Adipocyte (in vitro differentiated cells): ENCODE results near the gene MEGF6.

Source experiments
- DNase-seq: peaks from one replicate; pipeline ENCODE4 v3.0.0-alpha.2; 2015; ENCODE audit warnings: low read depth
- H3K27me3 ChIP-seq: replicated peaks from 2 replicates; pipeline ENCODE4 v1.7.0; 2013; ENCODE audit warnings: mild to moderate bottlenecking, low read length, moderate library complexity; ENCODE audit not compliant: control insufficient read depth, insufficient read depth
- H3K36me3 ChIP-seq: 2 replicates; pipeline ENCODE4 v1.7.0; 2013; ENCODE audit warnings: low read length, mild to moderate bottlenecking, moderate library complexity; ENCODE audit not compliant: control insufficient read depth, insufficient read depth, severe bottlenecking
- H3K4me1 ChIP-seq: 2 replicates; pipeline ENCODE4 v1.7.0; 2013; ENCODE audit warnings: mild to moderate bottlenecking, low read length, moderate library complexity; ENCODE audit not compliant: control insufficient read depth, insufficient read depth
- H3K4me3 ChIP-seq: 2 replicates; pipeline ENCODE4 v1.7.0; 2013; ENCODE audit warnings: mild to moderate bottlenecking, low read length, moderate library complexity
- H3K9ac ChIP-seq: 2 replicates; pipeline ENCODE4 v1.7.0; 2013; ENCODE audit warnings: mild to moderate bottlenecking, low read length, moderate library complexity
- H3K9me3 ChIP-seq: 2 replicates; pipeline ENCODE4 v1.7.0; 2013; ENCODE audit warnings: mild to moderate bottlenecking, low read length, moderate library complexity; ENCODE audit not compliant: control insufficient read depth

Gene MEGF6

DNA sequence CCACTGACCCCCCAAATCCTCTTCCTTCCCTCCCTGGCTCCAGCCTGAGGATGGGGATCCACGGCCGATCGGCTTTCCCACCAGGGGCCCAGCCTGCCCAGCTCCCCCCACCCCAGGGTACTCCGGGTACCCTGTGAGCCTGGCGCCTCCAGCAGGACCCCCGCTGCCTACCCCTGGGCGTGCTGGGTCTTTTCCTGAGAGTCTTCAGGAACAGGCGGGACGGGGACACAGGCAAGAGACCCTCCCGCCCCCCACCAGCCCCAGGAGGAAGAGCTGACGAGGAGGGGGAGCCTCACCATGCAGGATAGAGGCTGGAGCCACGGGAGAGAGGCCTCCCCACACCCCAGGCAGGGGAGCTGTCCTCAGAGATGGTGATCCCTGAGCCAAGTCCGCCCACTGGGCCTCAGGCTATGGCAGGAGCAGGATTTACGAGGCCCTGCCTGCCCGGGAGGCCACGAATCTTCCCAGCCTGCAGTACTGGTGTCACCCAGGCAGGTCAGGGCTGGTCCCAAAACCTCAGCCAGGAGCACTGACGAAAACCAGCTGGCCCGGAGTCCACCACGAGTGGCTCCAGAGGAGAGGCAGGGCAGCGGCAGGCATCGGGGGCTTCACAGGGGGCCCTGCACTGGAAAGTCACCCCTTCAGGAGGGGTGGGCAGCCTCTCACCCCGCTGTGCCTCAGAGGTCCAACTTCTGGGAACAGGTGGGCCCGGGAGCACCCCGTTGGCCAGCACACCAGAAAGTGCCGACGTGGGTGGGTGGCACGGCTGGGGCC lies 58.0 kb downstream of the MEGF6 start:
- Histone ChIP-seq H3K4me3 (no peak overlapping the region), H3K4me1 (peaks cover 10% of the 10 kb centered on the region), H3K9ac (no peak overlapping the region), H3K36me3 (no peaks in the 10 kb centered on the region), H3K9me3 (peaks cover 3% of the 10 kb centered on the region), H3K27me3 (peaks cover 19% of the 10 kb centered on the region)
- DNase-seq: peak; percentile 27

DNA sequence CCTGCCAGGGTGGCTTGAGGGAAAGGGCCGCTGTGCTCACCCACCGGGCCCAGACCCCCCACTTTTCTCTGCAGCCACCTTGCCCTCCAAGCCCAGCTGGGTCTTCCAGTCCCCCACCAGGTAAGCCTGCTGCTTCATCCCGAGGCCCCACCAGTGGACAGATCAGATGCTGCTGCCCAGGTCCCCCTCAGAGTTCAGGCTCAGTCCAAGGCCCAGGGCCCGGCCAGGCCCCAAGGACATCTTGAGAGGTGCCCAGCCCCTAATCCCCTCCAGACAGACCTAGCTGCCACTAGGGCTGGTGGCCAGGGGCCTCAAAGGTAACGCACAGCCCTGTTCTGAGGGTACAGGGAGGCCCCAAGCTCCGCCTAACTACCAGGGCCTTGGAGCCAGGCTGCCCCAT lies 58.6 kb downstream of the MEGF6 start:
- H3K9me3 ChIP-seq: no peaks in the 10 kb centered on the region
- no peak overlapping the region for H3K4me3 ChIP-seq
- no peak overlapping the region for H3K9ac ChIP-seq
- DNase-seq: no peak
- peaks cover 19% of the 10 kb centered on the region for H3K27me3 ChIP-seq
- peaks cover 16% of the 10 kb centered on the region for H3K4me1 ChIP-seq
- no peaks in the 10 kb centered on the region for H3K36me3 ChIP-seq

DNA sequence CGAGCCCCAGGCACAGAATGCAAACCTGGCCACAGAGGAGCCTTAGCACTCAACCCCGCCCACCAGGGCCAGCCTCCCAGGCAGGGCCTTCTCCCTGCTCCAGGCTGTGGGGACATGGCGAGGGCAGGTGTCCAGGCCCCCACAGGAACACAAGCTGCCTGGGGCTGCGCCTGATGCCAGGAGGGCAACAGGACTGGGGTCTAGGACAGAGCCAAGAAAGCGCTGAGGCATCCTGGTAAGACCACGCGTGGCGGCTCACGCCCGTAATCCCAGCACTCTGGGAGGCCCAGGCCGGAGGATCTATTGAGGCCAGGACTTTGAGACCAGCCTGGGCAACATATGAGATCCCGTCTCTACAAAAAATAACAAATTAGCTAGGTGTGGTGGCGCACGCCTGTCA lies 59.1 kb downstream of the MEGF6 start:
- DNase-seq: no peak
- Histone ChIP-seq H3K9me3 (no peaks in the 10 kb centered on the region), H3K4me1 (peaks cover 20% of the 10 kb centered on the region), H3K27me3 (peaks cover 17% of the 10 kb centered on the region), H3K36me3 (no peaks in the 10 kb centered on the region), H3K9ac (no peak overlapping the region), H3K4me3 (no peak overlapping the region)

DNA sequence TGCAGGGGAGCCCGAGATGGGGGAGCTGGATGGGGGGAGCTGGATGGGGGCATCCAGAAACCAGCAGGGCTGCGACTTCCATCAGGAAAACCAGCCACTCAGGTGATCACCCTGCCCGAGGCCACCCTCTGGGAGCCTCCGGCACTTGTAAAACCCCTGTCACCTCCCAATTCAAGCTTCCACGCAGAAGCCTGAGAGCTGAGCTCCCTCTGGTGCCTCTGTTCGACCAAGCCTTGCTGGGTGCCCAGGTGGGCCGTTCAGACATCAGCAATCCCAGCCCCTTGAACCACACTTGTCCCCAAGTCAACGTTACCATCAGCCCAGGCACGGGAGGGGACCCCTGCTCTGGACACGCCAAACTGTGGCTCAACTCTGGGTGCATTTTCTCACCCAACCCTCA lies 59.6 kb downstream of the MEGF6 start:
- peaks cover 20% of the 10 kb centered on the region for H3K4me1 ChIP-seq
- H3K4me3 ChIP-seq: no peak overlapping the region
- no peak overlapping the region for H3K9ac ChIP-seq
- H3K36me3 ChIP-seq: no peaks in the 10 kb centered on the region
- peaks cover 13% of the 10 kb centered on the region for H3K27me3 ChIP-seq
- DNase-seq: no peak
- no peaks in the 10 kb centered on the region for H3K9me3 ChIP-seq

DNA sequence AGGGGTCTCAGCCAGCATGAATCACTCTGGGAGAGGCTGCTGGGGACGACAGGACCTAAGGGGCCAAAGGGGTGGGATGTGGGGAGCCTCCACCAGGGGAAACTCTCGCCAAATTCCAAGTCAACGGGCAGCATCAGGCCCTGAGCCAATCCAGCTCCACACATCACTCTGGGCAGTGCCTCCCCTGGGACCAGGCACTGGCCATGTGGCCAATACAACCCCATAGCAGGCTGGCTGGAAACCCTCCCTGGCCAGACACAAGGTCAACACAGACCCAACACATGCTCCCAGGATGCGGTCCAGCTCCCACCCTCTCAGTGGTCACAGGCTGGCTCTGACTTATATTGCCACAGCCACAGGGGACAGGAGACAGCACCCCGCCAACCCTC lies 60.0 kb downstream of the MEGF6 start:
- no peak overlapping the region for H3K9ac ChIP-seq
- H3K4me1 ChIP-seq: peaks cover 21% of the 10 kb centered on the region
- no peak for DNase-seq
- no peaks in the 10 kb centered on the region for H3K36me3 ChIP-seq
- H3K9me3 ChIP-seq: no peaks in the 10 kb centered on the region
- H3K27me3 ChIP-seq: peaks cover 11% of the 10 kb centered on the region
- H3K4me3 ChIP-seq: no peak overlapping the region

DNA sequence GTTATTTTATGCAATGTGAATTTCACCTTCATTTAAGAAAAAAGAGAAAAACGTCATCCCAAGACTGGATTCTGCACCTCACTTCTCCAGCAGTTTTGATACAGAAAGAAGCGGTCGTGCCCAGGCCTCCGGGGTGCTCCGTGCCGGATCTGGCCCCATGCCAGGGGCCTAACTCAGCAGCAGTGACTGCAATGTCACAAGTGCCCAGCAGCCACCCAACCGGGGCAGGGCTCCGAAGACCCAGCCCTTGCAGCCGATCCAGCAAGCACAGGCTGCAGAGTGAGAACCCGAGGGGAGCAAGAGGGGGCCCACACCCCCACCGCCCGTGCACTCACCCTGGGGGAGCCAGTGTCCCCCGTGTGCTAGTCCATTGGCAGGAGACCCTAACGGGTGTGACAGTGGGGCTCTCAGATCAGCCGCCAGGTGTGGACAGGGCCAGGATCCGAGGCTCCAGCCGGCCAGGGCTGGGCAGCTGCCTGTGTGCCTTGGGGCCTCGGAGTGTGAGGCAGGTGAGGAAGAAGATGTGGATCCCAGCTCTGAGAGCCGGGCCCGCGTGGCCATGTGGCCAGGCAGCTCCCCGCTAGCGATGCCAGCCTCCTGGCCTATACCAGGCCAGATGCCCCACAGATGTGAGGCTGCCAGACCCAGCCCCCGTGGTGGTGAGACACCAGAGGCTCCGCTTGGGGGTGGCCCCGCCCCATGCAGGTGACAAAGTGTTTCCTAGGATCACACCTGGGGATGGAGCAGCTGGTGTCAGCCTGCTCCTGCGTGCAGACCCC lies 60.6 kb downstream of the MEGF6 start:
- DNase-seq: no peak
- H3K27me3 ChIP-seq: peaks cover 5% of the 10 kb centered on the region
- H3K9ac ChIP-seq: no peak overlapping the region
- H3K36me3 ChIP-seq: no peaks in the 10 kb centered on the region
- H3K4me1 ChIP-seq: peaks cover 26% of the 10 kb centered on the region
- no peak overlapping the region for H3K4me3 ChIP-seq
- H3K9me3 ChIP-seq: no peaks in the 10 kb centered on the region

DNA sequence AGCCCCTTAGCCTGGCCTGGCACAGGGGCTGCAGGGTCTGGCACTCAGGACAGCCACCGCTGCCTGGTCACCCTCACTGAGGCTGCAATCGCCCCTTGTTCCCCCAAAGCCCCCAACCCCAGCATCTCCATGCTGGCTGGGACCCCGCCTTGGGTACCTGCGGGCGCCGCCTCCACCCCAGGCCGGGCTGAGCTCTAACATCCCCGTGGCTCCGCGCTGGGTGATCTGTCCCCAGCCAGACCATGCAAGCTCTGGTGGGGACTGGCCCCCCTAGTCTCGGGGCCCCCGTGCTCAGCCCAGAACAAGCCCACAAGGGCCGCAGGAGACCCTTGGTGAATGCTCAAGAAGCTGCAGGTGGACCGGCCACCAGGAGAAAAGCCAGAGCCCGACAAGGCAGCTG lies 62.4 kb downstream of the MEGF6 start:
- peaks cover 27% of the 10 kb centered on the region for H3K4me1 ChIP-seq
- no peaks in the 10 kb centered on the region for H3K36me3 ChIP-seq
- no peaks in the 10 kb centered on the region for H3K9me3 ChIP-seq
- H3K9ac ChIP-seq: no peak overlapping the region
- no peak overlapping the region for H3K4me3 ChIP-seq
- H3K27me3 ChIP-seq: peaks cover 4% of the 10 kb centered on the region
- no peak for DNase-seq

DNA sequence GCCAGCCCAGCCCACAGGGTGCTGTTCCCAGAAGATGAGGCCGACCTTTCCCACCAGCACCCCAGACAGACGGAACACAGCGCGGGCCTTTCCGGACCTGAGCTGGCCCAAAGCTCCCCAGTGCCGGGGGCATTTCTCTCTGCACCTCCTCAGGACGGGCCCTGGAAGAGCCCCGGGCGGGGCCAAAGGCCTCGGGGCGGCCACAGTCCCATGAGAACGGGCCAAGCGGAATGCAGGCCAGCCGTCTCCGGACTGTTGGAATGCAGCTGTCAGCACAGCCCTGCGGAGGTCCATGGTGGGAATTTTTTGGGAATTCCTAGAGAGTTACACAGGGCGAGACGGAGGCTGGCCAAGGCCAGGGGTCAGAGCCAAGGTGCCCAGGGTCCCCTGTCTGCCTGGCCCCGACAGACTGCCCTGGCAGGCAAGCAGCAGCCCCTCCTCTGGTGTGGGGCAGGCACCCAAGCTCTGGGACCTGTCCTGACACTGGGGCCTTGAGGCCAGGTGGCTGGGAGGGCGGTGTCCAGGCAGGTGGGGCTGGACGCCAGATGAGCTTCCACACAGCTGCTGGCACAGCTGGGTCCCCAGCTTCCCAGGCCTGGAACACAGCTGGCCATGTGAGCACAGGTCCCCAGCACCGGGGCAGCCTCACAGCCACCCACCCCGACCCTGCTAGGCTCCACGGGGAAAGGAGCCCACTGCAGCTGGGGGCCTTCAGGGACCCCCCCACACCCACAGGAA lies 63.0 kb downstream of the MEGF6 start:
- H3K4me1 ChIP-seq: peaks cover 29% of the 10 kb centered on the region
- DNase-seq: peak; percentile 71
- H3K36me3 ChIP-seq: no peaks in the 10 kb centered on the region
- H3K27me3 ChIP-seq: peaks cover 4% of the 10 kb centered on the region
- no peaks in the 10 kb centered on the region for H3K9me3 ChIP-seq
- H3K4me3 ChIP-seq: no peak overlapping the region
- H3K9ac ChIP-seq: no peak overlapping the region

DNA sequence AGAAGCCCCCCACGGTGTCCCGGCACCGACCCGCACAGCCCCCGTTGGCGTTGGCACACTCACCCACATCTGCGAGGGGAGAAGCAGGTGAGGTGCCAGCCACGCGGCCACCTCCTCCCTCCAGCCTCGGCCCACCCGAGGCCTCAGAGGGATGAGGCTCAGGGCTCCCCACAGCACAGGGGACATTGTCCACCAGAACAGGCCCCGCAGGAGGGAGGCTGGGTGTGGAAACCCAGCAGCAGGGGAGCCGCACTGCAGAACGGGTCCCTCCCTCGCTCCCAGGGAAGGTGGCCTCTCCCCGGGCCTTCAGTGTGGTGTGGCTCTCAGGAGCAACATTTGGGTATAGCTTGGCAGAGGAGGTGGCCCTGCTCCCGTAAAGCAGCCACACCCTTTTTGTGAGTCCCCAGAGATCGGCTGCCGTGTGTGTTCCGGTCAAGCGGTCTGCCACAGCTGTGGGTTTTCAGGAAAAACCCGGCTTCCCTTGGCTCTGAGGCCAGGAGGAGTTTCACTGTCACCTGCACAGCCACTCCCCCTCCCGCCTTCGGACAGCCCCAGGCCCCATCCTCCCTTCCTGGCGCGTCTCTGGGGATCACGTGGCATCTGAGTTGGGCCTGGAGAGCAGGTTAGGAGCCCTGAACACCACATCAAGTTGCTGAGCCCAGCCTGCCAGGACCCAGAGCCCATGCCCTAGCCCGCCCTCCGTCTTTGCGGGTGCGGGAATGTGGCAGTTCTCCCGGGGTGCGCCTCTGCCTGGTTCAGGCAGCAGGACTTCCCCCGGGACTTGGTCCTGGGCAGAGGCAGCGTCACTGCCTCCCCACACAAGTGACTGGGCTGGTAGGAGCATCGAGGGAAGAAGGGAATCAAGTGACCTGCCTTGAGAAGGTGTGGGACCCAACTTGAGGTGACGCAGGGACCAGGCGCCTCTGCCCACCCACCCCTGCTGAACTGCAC lies 64.0 kb downstream of the MEGF6 start:
- Histone ChIP-seq H3K4me3 (no peak overlapping the region), H3K36me3 (no peaks in the 10 kb centered on the region), H3K4me1 (peaks cover 35% of the 10 kb centered on the region), H3K9ac (no peak overlapping the region), H3K27me3 (peaks cover 4% of the 10 kb centered on the region), H3K9me3 (no peaks in the 10 kb centered on the region)
- no peak for DNase-seq

DNA sequence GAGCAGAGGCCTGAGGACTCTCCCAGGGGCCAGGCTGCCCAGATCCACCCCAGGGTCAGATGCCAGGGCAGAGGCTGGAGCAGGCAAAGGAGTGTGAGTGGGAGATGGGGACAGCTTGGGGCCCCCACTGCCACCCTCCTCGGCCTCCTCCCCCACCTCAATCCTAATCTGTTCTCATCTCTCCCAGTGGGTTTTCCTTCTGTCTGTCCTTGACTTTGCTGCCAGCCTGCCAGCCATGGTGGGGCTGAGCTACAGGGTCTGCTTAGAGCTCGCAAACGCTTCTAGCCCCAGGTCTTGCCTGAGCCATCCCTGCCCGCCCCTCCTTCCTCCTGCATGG lies 65.3 kb downstream of the MEGF6 start:
- peaks cover 40% of the 10 kb centered on the region for H3K4me1 ChIP-seq
- peaks cover 2% of the 10 kb centered on the region for H3K27me3 ChIP-seq
- H3K9me3 ChIP-seq: no peaks in the 10 kb centered on the region
- no peak for DNase-seq
- H3K36me3 ChIP-seq: no peaks in the 10 kb centered on the region
- no peak overlapping the region for H3K4me3 ChIP-seq
- no peak overlapping the region for H3K9ac ChIP-seq
